NCI-H1092 (cell line): ENCODE data around the gene KIAA1586.
"Not testable (repeated sequence)": the region's sequence is repeated elsewhere in the genome, so short reads cannot be mapped to it uniquely, and the experiment has no call there.

Experiments used
- DNase-seq: peaks from one replicate; lab custom pipeline; 2025; lab: John Stamatoyannopoulos, UW

The KIAA1586 gene

DNA sequence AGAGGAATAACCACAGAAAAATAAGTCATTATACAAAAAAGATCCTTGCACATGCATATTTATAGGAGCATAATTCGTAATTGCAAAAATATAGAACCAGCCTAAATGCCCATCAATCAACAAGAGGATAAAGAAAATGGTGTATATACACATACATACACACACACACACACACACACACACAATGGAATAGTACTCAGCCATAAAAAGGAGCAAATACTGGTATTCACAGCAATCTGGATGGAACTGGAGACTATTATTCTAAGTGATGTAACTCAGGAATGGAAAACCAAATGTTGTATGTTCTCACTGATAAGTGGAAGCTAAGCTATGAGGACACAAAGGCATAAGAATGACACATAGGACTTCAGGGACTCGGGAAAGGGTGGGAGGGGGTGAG lies 1.9 kb upstream of the KIAA1586 start:
- no peak for DNase-seq

DNA sequence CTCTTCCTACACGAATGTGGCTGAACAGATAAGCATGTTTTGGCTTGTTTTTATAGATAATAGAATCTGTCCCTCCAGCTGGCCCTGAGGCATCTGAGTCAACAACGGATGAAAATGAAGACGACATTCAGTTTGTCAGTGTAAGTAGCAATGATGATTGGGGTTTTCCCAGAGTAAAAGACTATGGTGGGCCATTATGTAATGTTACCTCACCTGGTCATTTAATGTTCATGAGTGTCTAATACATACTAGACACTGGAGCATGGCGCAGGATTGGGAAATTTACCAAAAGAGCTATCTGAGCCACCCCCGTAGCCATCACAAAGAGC lies 728 bp downstream of the KIAA1586 start:
- not testable (repeated sequence) for DNase-seq

DNA sequence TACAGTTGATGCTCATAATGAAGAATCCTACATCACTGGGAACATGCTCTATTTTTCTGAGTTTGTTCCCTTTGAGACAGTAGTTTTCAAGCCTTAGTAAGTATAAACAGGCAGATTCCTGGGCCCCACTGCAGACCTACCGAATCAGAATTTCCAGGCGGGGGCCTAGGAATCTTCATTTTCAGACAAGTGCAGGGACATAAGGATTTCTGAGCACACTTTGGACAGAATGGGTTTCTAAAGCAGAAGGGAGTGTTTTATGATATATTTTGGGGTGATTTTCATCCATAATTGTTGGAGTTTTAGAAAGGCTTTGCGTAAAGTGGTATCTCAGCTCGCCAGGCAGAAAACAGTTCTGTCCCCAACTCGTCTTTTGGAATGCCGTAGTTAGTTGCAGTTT lies 1.4 kb downstream of the KIAA1586 start:
- DNase-seq: not testable (repeated sequence)

DNA sequence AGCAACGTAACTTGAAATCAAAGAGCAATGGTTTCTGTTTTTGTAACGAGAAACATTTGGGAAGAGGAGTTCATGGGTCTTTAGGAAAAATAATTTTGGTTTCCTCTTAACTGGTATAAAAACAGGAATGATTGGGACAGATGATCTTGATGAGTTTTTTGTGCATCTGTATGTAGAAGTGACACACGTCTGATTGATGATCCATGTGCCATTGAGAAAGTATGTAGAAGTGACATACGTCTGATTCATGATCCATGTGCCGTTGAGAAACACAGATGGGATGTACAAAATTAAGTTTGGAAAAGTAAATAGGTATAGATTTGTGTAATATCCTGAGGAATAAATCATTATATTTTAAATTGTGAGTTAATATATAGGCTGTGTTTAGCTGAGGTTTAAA lies 2.1 kb downstream of the KIAA1586 start:
- no peak for DNase-seq

DNA sequence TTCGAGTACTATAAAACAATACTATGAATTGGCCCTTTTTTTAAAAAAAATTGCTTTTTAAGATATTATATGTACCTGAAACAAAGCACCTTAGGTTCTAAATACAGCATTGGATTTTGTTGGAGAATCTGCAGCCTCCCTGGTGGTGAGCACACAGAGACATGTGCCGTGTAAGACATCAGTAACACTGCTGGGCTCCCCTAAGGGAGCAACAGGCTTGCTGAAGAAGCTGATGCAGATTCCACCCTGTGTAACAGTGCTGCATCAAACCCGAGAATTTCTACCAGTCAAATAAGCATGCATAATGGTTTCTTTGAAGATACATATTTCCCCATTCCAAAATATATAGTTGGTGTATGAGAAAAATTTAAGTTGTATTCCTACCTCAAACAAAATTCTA lies 17.4 kb downstream of the KIAA1586 start:
- DNase-seq: no peak

DNA sequence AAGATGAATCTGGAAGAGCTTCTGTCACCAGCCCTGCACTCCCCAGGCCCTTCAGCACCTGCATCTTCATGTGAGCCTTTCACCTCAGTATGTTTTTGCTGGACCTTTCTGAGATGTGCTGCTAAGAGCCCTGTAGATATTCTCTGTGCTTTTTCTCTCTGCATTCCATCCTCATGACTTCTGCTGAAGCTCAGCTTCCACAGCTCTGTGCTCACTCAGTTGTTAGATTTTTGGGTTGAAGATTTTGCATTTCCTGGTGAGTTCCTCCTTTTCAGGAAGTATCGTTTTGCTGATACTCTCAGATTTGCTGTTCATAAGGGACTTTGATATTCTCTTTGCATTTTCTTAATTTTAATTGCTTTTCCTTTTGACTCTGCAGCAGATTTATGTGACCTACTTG lies 18.3 kb downstream of the KIAA1586 start:
- DNase-seq: no peak

DNA sequence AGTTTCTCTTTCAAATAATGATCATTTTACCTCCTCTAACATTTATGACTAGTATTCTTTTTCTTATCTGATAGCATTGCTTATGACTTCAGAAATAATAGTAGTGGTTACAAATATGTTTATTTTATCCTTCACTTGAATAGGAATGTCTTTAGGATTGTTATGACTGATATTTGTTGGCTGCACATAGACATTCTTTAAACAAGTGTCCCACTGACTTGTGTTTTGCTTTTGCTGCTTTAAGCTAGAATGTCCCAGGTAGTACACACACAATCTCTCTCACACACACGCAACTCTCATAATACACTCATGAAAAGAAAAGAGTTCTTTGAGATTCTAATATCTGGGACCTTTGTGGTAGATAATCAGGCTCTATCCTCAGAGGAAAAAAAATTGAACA lies 21.6 kb downstream of the KIAA1586 start:
- no peak for DNase-seq

DNA sequence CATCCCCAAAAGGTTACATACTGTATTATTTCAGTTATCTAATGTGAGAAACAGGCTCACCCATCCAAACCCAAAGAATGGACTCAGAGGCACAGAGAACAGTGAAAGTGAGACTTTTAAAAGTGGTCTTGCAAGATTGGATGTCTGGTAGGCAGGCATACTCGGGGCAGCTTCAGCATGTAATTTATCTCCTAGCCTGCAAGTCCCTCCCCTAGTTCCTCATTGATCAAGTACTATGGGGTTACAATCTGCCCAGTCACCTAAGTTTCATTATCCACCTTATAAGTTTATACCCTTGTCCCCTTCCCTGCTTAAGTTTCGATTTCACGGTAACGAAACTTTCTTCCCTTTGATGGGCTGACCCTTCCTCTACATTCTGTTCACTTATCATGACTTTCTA lies 22.7 kb downstream of the KIAA1586 start:
- no peak for DNase-seq

DNA sequence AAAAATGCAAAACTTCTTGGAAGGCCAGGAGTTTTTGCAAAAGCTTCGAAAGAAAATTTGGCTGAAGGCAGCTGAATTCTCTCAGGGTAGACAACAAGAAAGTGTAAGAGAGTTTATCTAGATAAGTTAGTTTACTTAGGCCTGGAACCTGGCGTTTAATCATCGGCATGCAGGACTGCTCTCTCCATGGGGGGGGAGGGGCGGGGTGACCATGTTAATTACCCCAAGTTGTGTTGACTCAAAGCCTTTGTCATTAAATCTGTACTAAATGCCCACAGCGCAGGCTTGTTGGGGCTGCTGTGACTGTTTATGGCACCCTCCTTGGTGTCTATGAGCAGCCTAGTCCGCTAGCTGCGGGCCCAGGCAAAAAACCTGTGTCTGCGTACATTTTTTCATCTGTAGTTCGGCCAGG lies 23.4 kb downstream of the KIAA1586 start:
- DNase-seq: no peak

DNA sequence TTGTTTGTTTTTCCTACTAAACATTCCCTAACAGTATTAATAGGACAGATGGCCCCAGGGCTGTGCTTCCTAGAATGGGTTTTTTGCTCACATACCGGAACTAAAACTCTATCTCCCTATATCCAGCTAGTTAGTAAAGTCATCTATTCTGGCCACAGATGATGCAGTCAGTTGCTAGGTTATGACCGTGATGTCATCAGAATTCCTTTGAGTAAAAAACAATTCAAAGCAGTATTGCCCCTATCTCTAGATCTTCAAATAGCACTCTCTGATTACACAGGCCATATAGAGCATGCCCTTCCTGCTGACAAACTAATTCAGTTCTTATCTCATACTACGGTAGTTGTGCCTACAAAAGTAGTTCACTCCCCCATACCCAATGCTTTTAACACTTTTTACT lies 25.6 kb downstream of the KIAA1586 start:
- DNase-seq: no peak

DNA sequence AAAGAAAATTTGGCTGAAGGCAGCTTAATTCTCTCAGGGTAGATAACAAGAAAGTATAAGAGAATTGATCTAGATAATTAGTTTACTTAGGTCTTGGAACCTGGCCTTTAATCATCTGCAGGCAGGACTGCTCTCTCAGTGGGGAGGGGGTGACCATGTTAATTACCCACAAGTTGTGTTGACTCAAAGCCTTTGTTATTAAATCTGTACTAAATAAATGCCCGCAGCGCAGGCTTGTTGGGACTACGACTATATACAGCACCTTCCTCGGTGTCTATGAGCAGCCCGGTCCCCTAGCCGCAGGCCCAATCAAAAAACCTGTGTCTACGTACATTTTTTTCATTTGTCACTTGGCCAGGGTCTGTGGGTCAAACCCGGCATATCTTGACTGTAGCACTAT lies 27.9 kb downstream of the KIAA1586 start:
- DNase-seq: no peak

DNA sequence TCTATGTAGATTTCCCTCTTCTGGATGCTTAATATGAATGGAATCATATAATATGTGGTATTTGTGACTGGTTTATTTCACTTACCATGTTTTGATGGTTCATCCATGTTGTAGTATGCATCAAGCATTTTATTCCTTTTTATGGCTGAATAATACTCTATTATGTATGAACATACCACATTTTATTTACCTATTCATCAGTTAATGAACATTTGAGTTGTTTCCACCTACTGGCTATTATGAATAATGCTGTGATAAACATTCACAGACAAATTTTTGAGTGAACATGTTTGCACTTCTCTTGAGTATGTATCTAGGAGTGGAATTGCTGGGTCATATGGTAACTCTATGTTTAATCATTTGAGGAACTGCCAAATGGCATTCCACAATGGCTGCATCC lies 28.6 kb downstream of the KIAA1586 start:
- DNase-seq: no peak

DNA sequence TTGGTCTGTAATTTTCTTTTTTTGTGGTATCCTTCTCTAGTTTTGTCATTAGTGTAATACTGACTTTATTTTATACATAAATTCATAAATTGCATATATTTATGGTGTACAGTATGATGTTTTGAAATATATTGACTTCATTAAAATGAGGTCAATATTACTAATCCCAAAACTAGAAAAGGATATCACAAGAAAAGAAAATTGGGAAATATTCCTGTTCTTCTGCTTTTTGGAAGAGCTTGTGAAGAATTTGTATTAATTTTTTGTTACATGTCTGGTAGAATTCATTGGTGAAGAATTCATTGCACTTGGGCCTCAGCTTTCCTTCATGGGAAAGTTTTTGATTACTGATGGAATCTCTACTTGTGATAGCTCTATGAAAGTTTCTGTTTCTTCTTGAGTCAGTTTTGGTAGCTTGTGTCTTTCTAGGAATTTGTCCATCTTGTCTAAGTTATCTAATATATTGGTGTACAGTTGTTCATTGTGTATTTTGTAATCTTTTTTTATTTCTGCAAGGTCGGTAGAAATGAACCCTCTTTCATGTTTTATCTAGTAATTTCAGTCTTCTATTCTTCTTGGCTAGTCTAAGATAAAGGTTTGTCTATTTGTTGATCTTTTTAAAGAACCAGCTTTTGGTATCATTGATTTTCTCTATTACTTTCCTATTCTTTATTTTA lies 32.2 kb downstream of the KIAA1586 start:
- no peak for DNase-seq

DNA sequence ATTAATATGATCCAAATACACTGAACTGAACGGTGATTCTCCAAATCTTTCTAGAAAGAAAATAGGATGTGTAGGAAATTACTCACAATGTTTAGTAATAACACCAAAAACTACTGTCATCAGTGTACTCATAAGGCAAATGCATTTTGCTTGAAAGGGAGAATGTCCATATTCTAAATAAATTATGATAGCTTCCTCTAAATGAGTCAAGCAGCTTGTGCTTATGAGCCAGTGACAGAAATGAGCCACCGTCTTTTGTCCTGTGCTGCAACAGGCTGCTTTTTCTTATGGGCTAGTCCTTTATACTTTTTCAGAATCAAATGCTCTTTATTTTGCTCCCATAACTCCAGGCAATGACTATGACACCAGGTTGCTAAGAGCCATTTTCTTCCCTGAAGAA lies 39.0 kb downstream of the KIAA1586 start:
- DNase-seq: no peak

DNA sequence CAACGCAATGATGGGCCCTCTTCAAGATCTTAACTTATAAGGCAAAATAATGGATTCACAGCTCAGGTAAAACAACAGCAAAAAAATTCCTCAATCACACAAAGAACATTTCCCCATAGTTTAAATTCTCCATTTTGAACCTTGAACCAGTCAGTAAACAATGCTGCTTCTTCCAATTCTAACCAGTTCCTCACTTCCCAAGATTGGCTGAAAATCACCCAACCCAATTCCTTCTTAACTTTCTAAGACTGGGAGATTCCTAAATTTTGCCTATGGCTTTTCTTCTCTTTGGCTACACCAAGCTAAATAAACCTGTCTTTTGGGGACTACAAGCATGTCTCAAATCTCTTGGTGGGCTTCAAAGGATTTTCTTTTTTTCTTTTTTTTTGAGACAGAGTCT lies 40.4 kb downstream of the KIAA1586 start:
- no peak for DNase-seq

DNA sequence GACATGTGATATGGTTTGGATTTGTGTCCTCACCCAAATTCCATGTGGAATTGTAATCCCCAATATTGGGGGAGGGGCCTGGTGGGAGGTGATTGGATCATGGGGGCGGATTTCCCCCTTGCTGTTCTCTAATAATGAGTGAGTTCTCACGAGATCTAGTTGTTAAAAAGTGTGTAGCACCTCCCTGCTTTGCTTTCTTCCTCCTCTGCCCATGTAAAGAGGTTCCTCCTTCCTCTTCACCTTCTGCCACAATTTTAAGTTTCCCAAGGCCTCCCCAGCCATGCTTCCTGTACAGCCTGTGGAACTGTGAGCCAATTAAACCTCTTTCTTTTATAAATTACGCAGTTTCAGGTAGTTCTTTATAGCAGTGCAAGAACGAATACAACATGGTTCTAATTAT lies 41.4 kb downstream of the KIAA1586 start:
- no peak for DNase-seq

DNA sequence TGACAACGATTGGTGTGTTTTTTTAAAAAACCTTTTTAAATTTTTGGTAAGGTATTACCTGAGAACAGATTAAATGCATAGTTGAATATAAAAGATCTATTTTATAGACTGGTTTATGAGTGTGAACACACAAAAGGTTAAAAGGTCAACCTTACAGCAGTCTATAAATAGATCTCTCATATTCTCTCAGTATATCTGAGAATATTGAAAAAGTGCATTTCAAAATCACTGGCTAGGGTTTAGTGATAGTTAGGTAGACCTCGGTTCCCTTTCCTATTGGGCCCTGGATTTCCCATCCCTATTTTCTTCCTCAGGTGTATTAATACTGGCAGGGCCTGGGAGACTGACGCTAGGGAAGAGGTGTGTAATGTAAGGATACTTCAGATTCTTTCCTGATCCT lies 42.8 kb downstream of the KIAA1586 start:
- no peak for DNase-seq

DNA sequence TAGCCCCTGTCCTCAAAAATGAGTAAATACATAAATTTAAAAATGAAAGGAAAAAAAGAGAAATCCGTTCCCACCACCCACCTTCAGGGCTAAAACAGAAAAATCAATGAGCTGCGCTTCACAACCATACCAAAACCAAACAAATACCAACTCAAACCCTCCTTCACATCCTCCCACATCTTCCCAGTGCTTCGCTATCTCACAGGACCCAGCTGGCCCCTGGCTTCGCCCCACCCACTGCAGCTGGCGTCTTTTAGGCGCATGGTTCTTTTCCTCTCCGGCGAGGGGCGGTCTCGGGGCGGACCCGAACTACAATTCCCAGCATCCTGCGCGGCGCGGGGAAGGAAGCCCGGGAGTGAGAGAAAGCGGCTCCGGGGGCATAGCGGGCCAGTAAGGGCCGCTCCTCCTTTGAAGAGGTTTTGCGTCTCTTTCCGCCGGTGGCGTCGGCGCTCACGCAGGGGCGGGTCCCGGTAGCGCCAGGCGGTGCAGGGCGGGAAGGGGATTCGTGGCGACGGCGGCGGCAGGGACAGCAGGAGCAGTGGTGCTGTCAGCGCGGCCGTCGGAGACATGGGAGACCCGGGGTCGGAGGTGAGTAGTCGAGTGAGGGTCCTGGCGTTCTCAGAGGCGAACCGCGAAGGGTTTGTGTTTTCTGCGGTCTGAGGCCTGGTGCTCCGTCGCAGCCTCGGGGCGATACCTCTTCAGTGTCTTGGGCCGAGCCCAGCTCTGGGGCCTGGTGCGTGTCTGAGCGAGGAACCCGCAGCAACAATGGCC lies 43.4 kb downstream of the KIAA1586 start, which contains the start of gene ZNF451:
ZNF451 (plus strand) TSS at position 502 of the 771 bp plus-strand sequence; CDS start at position 568, 66 bp downstream.
- DNase-seq: peak; percentile 95

DNA sequence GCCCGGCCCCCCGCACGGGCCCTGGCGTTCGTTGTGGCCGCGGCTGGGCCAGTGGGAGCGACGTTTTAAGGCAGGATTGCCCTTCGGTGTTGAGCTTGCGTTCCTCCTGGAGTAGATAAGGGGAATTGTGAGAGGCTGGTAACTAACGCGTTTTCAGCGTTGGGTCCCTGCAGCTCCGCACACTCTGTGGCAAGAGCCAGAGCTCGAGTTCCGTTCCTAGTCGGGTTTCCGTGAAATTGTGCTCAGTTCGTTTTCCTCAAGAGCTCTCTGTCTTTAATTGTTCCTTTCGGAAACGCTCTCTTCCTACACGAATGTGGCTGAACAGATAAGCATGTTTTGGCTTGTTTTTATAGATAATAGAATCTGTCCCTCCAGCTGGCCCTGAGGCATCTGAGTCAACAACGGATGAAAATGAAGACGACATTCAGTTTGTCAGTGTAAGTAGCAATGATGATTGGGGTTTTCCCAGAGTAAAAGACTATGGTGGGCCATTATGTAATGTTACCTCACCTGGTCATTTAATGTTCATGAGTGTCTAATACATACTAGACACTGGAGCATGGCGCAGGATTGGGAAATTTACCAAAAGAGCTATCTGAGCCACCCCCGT lies 44.1 kb downstream of the KIAA1586 start:
- not testable (repeated sequence) for DNase-seq

DNA sequence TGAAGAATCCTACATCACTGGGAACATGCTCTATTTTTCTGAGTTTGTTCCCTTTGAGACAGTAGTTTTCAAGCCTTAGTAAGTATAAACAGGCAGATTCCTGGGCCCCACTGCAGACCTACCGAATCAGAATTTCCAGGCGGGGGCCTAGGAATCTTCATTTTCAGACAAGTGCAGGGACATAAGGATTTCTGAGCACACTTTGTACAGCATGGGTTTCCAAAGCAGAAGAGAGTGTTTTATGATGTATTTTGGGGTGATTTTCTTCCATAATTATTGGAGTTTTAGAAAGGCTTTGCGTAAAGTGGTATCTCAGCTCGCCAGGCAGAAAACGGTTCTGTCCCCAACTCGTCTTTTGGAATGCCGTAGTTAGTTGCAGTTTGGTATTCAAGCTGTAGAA lies 44.9 kb downstream of the KIAA1586 start:
- DNase-seq: not testable (repeated sequence)

DNA sequence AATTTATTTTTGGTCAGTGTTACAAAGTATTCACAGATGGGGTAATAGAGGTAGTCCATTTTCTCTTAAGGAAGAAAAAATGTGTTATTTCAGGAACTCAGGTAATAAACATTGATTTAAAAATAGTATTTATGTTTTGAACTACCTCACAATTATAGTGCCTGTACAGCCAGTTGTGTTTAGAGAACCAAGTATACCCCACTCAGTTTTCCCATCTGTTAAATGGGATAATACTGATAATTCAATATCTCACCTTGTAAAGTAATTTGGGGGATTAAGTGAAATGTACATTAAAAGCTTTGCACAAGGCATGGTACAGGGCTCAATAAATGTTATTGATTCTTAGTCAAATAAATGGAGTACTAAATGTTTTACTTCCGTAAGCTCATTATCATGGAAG lies 48.2 kb downstream of the KIAA1586 start:
- DNase-seq: no peak

DNA sequence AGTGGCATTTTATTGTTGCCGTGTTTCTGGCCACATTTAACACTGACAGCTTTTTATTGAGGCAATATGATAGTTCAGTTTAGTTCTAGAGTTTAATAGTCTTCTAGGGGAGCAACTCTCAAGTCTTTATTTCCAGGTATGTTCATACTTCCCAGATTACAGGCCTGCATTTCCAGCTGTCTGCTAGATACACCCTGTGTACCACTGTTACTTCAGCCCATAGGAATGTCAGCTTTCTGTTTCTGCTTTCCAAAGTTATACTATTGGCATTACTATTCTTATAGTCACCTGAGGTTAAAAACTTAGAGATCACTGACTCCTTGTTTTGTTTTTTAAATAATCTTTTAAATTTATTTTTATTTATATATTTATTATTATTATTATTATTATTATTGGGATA lies 51.1 kb downstream of the KIAA1586 start:
- DNase-seq: no peak

DNA sequence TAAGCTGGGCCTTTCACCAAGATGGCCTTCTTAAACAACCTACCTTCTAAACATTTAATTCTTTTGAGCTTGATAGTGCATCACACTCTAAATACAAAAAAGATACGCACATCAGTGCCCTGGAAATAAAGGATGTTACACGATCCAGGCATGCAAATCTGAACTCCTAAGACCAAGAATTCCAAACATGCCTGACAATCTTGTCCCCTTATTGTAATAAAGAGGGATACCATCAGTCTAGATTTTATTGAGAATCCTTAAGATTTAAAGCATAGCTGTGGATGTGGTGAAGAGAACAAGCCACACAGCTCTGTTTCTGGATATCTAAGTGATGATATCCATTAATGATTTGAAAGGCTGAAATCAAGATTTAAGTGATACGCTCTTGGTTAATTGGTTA lies 56.5 kb downstream of the KIAA1586 start:
- DNase-seq: no peak
